Skeletal muscle tissue (tissue), 5 donors: ENCODE results near the gene YTHDC2. TPM values are rescaled to one million over a fixed set of nuclear protein-coding genes. Genes with fewer than 3 reads are reported as not detected.

Experiments
- H3K27ac ChIP-seq: one replicate; pipeline ENCODE4 v1.7.0; 2013; ENCODE audit warnings: mild to moderate bottlenecking, low read depth, low read length, inconsistent platforms
- H3K27me3 ChIP-seq, 3 donors: one replicate each; pipeline ENCODE4 v1.7.0; 2013; ENCODE audit warnings: low read length in 3 of 3; ENCODE audit not compliant: control insufficient read depth in 3 of 3, insufficient read depth in 3 of 3
- H3K36me3 ChIP-seq, 3 donors: one replicate each; pipeline ENCODE4 v1.7.0; 2013; ENCODE audit warnings: low read length in 3 of 3; ENCODE audit not compliant: control insufficient read depth in 3 of 3, insufficient read depth in 3 of 3
- H3K4me1 ChIP-seq, 3 donors: one replicate each; pipeline ENCODE4 v1.7.0; 2013; ENCODE audit warnings: low read length in 3 of 3, mild to moderate bottlenecking in 3 of 3; ENCODE audit not compliant: control insufficient read depth in 3 of 3, insufficient read depth in 3 of 3
- H3K4me3 ChIP-seq, 3 donors: one replicate each; pipeline ENCODE4 v1.7.0; 2013; ENCODE audit warnings: low read length in 3 of 3
- H3K9ac ChIP-seq, 3 donors: one replicate each; pipeline ENCODE4 v1.7.0; 2013; ENCODE audit warnings: low read length in 3 of 3, mild to moderate bottlenecking in 3 of 3, moderate library complexity in 2 of 3, low read depth in 1 of 3
- H3K9me3 ChIP-seq, 3 donors: one replicate each; pipeline ENCODE4 v1.7.0; 2013; ENCODE audit warnings: low read length in 3 of 3; ENCODE audit not compliant: control insufficient read depth in 3 of 3
- small RNA-seq: library from RNA; depleted of rRNA; stranded (forward); fragments of <200 nt; gene quantifications from one replicate; pipeline ENCODE3, GENCODE V24; 2014
- total RNA-seq: library from RNA; depleted of rRNA; stranded (reverse); fragments of >200 nt; gene quantifications from one replicate; pipeline ENCODE4 v1.2.3, GENCODE V29; 2014
- donor health status: Osteomylitis.

YTHDC2 gene
- total RNA-seq, 1 donor from 2014 or later, result 30.3 TPM

GRCh38 chr5:113612060-113612496 is 98.6 kb downstream of the YTHDC2 start:
- Histone ChIP-seq H3K4me3 (no peak overlapping the region), H3K27me3 (peaks cover 0 to 5% (median 3%) of the 10 kb centered on the region in 3 donors), H3K9ac (no peak overlapping the region), H3K9me3 (no peaks in the 10 kb centered on the region), H3K36me3 (no peaks in the 10 kb centered on the region), H3K4me1 (no peaks in the 10 kb centered on the region), H3K27ac (no peak overlapping the region)

- no peak overlapping the region for H3K4me3 ChIP-seq
- no peak overlapping the region for H3K9ac ChIP-seq
- no peaks in the 10 kb centered on the region for H3K36me3 ChIP-seq
- peaks cover 0 to 5% (median 3%) of the 10 kb centered on the region in 3 donors for H3K27me3 ChIP-seq
- no peak overlapping the region for H3K27ac ChIP-seq
- H3K4me1 ChIP-seq, result no peaks in the 10 kb centered on the region
- no peaks in the 10 kb centered on the region for H3K9me3 ChIP-seq
These were observed 100.7 kb downstream of the YTHDC2 start for GRCh38 chr5:113614191-113614590.

GRCh38 chr5:113615708-113616107 is 102.2 kb downstream of the YTHDC2 start:
- Histone ChIP-seq H3K4me1 (no peaks in the 10 kb centered on the region), H3K27me3 (peaks cover 0 to 5% (median 3%) of the 10 kb centered on the region in 3 donors), H3K4me3 (no peak overlapping the region), H3K9me3 (no peaks in the 10 kb centered on the region), H3K27ac (no peak overlapping the region), H3K36me3 (no peaks in the 10 kb centered on the region), H3K9ac (no peak overlapping the region)

- no peak overlapping the region for H3K27ac ChIP-seq
- no peaks in the 10 kb centered on the region for H3K4me1 ChIP-seq
- no peaks in the 10 kb centered on the region for H3K9me3 ChIP-seq
- no peaks in the 10 kb centered on the region for H3K36me3 ChIP-seq
- H3K4me3 ChIP-seq, result no peak overlapping the region
- peaks cover 0 to 5% (median 3%) of the 10 kb centered on the region in 3 donors for H3K27me3 ChIP-seq
- H3K9ac ChIP-seq, result no peak overlapping the region
These were observed 103.8 kb downstream of the YTHDC2 start for GRCh38 chr5:113617191-113617796.

- H3K9ac ChIP-seq, result no peak overlapping the region
- peaks cover 0 to 1% (median 0%) of the 10 kb centered on the region in 3 donors for H3K9me3 ChIP-seq
- H3K4me1 ChIP-seq, result no peaks in the 10 kb centered on the region
- no peak overlapping the region for H3K4me3 ChIP-seq
- no peak overlapping the region for H3K27ac ChIP-seq
- no peaks in the 10 kb centered on the region for H3K36me3 ChIP-seq
- H3K27me3 ChIP-seq, result no peaks in the 10 kb centered on the region
These were observed 119.5 kb downstream of the YTHDC2 start for GRCh38 chr5:113632996-113633395.

GRCh38 chr5:113634957-113635356 is 121.5 kb downstream of the YTHDC2 start:
- Histone ChIP-seq H3K27me3 (no peaks in the 10 kb centered on the region), H3K27ac (no peak overlapping the region), H3K36me3 (no peaks in the 10 kb centered on the region), H3K9ac (no peak overlapping the region), H3K4me3 (no peak overlapping the region), H3K9me3 (no peaks in the 10 kb centered on the region), H3K4me1 (no peaks in the 10 kb centered on the region)

GRCh38 chr5:113641715-113642114 is 128.2 kb downstream of the YTHDC2 start:
- Histone ChIP-seq H3K27ac (no peak overlapping the region), H3K36me3 (no peaks in the 10 kb centered on the region), H3K4me3 (no peak overlapping the region), H3K9ac (no peak overlapping the region), H3K27me3 (no peaks in the 10 kb centered on the region), H3K9me3 (no peaks in the 10 kb centered on the region), H3K4me1 (no peaks in the 10 kb centered on the region)

Small RNA genes within 50 kb of the gene (small RNA-seq; reads per million reads assigned to genes)
- gene RNU4ATAC13P, result not detected

Other genes with a start within 250 kb of the YTHDC2 start
- gene TSSK1B, start 78.7 kb upstream of the YTHDC2 start, total RNA-seq, result not detected
- 15.1 TPM for gene MCC, start 25.2 kb upstream of the YTHDC2 start, total RNA-seq